Activated gamma-delta T cell treated with Interleukin-2 at 50 U/mL for 16 hours (primary cell): ENCODE measurements around the gene LAMB3.

ENCODE experiments used
- DNase-seq: peaks from one replicate; pipeline ENCODE4 v3.0.0-alpha.2; 2020

LAMB3 gene

GRCh38 chr1:209630383-209631225, 21.6 kb downstream of the LAMB3 start:
- no peak for DNase-seq

- DNase-seq = no peak
Observed at GRCh38 chr1:209629621-209630382, 22.4 kb downstream of the LAMB3 start.

DNA sequence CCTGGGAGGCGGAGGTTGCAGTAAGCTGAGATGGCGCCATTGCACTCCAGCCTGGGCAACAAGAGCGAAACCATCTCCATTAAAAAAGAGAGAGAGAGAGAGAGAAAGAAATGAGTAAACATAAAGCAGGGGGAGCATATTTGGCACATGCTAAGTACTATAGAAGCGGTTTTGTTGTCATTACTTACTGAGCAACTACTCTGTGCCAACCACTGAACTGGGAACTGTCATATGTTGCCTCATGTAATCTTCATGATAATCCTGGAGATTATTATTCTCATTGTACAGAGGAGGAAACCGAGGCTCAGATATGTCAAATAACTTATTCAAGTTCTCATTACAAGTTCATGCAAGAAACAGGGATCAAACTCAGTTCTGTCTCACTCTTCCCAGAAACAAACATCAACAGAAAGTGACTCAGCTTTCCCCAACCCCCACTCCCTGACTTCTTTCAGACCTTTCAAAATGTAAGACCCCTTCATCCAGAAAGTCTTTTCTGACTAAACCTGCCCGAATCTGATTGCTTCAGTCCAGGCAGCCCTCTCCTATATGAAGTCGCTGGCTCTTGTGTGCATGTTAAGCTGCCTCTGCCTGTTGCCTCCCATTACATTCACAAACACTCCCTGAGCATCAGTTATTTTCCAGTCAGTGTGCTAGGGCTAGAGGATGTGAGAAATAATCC, 23.5 kb downstream of the LAMB3 start:
- no peak for DNase-seq

DNA sequence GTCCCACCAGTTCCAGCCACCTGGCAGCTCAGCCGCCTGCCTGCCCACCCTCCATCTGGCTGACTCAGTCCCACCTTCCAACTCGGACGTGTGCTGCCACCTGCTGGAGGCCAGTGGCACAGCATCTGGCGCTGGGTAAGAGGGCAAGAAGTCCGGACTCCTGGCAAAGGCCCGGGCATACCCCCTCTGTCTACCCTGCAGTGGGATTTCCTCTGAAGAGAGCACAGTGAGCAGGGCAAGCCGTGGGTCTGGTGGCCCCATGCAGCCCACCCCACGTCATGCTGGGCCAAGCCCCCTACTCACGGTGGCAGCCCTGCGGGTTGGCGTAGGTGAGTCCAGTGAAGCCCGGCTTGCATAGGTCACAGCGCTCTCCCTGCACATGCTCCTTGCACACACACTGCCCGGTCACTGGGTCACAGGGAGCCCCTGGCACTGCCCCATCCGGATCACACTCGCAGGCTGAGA, 24.5 kb downstream of the LAMB3 start:
- peak; percentile 70 for DNase-seq

- DNase-seq = no peak
Observed at GRCh38 chr1:209627027-209627731, 25.0 kb downstream of the LAMB3 start.

DNA sequence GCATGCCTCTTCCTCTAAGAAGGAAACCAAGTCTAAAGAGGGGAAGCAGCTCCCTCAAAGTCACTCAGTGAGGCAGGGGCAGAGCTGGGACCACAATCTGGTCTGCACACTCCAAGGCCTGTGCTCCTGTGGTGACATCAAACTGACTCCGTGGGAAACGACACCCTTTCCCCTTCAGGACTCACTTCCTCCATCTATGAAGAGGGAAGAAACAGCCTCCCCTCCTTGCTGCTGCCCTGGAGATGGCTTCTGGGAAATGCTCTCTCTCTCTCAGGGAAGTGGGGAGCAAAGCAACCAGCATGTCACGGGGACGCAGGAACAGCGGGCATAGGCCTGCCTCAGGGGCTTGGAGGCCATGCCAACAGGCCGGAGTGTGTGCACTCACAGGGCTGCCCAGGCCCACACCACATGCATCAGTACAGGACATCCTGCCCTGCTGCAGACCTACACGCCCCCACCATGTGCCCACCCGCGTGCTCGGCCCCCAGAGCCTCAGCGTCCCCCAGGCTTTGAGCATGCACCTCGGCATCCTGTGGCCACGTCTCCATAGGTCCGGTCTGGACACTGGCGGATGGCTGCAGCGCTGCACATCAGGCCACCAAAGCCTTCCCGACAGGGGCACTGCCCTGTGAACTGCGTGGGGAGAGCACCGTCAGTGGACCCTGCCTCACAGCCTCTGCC, 25.7 kb downstream of the LAMB3 start:
- no peak for DNase-seq

GRCh38 chr1:209625791-209626285, 26.4 kb downstream of the LAMB3 start:
- DNase-seq = no peak

DNA sequence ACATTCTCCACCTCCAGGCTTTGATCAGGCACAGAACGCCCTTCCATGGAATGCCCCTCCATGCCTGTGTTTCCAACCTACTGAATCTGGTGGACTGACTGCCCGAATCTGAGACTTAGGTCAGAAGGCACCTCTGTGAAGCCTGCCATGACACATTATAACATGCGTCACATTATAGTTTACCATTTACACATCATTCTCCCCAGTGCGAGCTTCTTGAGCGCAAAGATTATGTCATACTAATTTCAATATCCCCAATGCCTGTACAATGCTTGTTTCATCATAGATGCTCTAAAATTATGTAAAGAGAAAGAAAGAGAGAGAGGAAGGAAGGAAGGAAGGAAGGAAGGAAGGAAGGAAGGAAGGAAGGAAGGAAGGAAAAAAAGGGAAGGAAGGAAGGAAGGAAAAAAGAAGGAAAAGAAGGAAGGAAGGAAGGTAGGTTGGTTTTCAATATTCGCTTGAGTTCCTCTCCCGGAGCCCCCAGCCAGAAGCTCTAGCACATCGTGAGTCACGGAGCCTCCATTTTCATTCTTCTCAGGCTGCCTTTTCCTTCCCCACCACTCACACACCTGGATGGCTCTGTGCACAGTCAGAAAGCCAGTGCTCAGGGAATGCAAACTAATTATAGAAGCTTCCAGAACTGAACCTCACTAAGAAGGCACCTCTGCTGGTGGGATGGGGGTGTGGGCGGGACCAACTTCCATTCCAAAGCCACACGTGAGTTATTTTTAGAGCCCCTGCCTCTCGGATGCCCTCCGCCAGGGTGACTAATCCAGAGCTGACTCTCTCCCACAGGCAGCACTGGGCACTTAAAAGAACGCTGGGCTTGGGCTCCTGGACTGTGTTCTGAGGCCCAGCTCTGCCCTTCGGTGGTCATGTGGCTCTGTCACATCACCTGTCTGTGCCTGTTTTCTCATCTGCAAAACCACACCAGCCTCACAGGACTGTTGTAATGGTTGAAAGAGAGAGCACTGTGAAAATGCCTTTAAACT, 27.4 kb downstream of the LAMB3 start:
- DNase-seq = no peak

DNA sequence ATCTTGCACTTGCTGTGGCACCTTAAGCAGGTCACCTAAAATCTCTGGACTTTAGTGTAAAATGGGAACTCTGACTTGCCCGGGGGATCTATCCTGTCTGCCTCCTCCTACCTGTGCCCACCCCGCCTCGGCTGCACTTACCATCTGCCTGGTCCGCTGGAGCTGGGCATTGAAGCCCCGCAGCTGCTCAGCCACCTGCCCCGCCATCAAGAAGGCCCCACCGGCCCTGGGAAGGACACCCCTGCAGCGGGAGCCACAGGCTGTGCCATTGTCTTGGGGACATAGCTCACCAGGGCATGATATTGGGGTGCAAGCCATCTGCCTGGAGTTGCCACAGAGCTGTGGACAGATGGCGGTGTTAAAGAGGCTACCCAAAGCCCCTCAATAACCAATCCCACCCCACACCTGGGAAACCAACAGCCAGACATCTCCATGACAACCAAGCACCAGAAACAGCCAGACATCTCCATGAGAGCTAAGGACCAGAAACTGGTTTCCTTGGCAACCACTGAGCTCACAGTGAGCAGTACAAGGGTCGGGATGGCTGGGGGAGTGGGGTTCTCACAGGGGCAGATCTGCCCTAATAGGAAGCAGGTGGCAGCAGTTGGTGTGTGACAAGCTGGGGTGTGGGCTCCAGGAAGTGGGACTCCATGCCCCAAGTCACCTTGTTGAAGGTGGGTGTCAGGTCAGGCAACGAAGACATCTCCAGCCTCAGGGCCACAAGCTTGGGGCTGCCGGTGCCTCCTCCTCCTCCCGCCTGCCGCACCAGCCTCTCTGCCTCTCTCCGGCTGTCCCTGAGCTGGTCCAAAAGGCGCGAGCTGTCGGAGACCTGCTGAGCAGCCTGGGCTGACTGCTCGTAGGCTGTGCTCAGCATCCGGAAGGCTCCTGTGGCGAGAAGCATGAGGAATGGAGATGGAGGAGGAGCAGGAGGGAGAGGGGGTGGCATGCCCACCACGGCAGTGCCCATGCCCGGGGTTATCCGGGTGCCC, 29.1 kb downstream of the LAMB3 start:
- no peak for DNase-seq

DNA sequence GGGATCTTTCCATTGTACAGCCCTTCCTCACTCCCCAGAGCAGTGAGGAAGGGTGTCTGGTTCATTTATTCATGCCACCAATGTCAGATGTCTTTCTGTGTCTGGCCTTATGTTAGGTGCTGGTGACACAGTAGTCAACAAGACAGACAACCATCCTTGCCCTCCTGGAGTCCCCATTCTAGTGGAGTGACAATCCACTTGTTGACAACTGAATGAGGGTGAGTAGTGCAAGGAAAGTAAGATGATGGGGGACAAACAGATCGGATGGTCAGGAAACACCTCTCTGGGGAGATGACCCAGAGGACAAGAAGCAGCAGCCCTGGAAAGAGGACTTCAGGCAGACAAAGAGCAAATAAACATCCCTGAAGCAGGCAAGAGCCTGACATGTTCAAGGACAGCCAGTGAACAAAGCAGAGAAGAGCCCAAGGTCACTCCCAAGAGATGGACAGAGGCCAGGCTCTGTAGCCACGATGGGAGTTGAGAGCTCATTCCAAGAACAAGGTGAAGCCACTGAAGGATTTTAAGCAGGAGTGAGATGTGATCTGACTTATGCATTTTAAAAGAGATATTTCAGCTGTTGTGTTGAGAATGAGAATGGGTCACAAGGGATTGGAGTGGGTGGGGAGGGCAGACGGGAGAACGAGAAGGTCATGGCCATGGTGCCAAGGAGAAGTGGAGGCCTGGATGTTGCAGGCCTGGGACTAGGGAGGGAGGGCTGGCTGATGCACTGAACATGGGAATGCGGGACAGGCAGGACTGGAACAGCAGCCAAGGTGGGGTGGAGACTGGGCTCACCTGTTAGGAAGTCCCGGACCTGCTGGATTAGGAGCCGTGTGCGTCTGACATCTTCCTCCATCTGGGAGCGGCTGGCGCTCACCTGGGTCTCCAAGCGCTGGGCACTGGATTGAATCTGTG, 30.2 kb downstream of the LAMB3 start:
- DNase-seq = no peak

DNA sequence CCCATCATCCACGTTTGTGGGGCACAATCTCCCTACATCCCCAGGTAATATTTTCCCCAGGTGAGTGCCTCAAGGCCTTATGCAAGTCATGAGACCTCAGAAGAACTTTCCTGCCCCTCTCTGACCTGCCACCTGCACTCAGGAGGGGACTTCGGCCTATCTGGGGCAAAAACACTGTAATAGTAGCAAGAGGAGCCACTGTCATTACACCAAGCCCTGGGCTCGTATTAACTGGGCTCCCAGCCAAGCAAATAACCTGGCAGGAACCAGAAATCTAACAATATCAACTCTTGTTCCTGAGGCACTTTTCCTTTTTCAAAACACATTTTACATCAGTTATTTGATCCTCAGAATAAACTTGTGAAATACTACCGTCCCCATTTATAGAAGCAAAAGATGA, 30.9 kb downstream of the LAMB3 start:
- no peak for DNase-seq

- DNase-seq = no peak
Observed at GRCh38 chr1:209620487-209620884, 31.7 kb downstream of the LAMB3 start.

DNA sequence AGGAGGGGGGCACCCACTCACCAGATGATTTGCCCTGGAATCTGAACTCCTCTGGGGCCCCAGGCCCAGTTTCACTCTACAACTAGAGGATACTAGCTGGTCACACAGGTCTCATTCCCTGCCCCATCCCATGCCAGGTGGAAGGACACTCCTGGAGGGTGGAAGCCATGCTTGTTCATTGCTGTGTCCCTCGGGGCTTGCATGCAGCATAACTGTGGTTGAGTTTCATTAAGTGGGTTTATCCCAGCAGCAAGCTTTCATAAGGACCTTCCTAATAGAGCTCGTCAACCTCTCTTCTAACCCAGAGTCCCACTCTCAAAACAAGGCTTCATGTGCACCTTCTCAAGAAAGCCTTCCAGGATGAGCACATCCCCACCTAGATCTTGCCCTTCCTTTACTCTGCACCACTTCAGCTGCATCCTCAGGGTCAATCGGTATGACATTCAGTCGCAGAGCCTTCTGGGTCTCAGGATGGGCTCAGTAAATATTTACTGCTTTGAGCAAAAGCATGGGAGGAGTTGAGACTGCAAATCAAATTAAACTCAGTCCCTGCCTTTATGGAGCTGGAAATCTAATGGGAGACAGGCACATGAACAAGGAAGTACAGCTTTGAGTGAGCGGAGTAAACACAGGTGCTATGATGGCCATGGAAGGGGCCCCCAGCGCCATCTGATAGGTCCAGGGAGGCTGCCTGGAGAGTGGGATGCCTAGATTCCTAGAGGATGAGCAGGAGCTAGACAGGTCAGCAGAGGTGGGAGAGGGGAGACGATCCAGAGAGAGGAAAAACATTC, 32.3 kb downstream of the LAMB3 start:
- no peak for DNase-seq

DNA sequence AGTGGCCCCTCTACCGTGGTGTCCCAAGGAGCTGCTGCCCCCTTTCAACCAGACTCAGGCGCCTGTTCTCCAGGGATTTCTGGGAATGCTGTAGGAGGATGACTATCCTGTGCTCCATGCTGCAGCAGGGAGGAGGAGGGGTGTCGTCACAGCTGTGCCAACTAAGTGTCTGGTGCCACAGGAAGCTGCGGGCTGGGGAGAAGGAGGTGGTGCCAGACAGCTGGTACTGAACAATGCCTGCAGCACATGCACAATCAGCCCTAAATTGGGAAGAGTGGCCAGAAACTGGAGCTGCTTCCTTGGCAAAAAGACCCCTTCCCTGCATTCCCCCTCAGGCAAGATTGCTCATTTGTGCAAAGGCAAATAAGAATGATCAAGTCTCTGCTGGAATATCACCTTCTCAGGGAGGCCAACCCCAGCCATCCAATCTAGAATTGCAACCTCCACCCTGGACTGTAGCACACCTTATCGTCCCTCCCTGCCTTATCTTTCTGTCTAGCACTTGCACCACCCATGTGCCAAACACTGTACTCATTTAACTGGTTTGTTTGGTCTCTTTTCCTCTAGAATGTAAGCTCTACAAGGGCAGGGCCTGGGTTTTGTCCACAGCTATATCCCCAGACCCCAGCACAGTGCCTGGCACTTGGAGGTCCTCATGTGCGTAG, 33.3 kb downstream of the LAMB3 start:
- DNase-seq = no peak

DNA sequence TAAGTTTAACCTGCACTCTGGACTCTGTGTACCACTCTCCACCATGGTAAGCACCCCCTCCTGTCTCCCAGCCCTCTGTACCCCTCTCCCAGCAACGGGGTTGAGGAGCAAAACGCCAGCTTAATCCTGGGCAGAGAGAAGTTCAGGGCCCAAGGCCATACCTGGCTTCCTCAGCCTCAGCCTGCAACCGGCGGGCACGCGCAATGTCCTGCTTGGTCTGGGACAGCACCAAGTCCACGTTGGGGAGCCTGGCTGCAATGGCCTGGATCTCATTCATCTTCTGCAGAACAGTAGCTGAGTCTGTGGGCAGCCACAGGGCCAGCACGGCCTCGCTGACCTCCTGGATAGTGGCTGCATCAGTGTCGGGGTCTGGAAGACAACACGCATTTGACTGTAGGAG, 33.9 kb downstream of the LAMB3 start:
- DNase-seq = no peak

GRCh38 chr1:209617755-209618154, 34.5 kb downstream of the LAMB3 start:
- DNase-seq = no peak
